ENCODE results near the gene E2F2.

Gene E2F2

GRCh38 chr1:23462766-23463165 lies 68.3 kb downstream of the E2F2 start:
- DNase-seq (ENCODE audit: low read depth in 2 of 2), result no peak

GRCh38 chr1:23461050-23461449 lies 70.0 kb downstream of the E2F2 start:
- no peak for DNase-seq (ENCODE audit: low read depth in 2 of 2)

- DNase-seq (ENCODE audit: low read depth in 2 of 2), result no peak
These were observed 70.5 kb downstream of the E2F2 start for GRCh38 chr1:23460519-23460918.

GRCh38 chr1:23459338-23459757 lies 71.7 kb downstream of the E2F2 start:
- no peak for DNase-seq (ENCODE audit: low read depth in 2 of 2)

Data from stimulated activated CD4-positive, alpha-beta T cell treated with anti-CD3 and anti-CD28 coated beads, Interleukin-1b, Interleukin-23, amount 100 ng/mL, for 4 hours (primary cell).